Nephron (organoid): Measurements from ENCODE around the gene BPIFB3.

Experiments used
- H3K27ac Mint-ChIP-seq, 3 experiments: 2 replicates each; pipeline ENCODE4 v1.8.0; 2020; ENCODE audit warnings: mixed read lengths in 3 of 3, mild to moderate bottlenecking in 2 of 3, moderate library complexity in 1 of 3
- H3K27me3 Mint-ChIP-seq: 2 replicates; pipeline ENCODE4 v1.8.0; 2021; ENCODE audit warnings: low read depth, mild to moderate bottlenecking, moderate library complexity, mixed read lengths
- H3K36me3 Mint-ChIP-seq: 2 replicates; pipeline ENCODE4 v1.8.0; 2020; ENCODE audit warnings: low read depth, mixed read lengths
- H3K4me1 Mint-ChIP-seq: 2 replicates; pipeline ENCODE4 v1.8.0; 2020; ENCODE audit warnings: mixed read lengths
- H3K4me3 Mint-ChIP-seq, 3 experiments: 2 replicates each; pipeline ENCODE4 v1.8.0; 2020; ENCODE audit warnings: mild to moderate bottlenecking in 3 of 3, mixed read lengths in 3 of 3, moderate library complexity in 2 of 3
- H3K9me3 Mint-ChIP-seq: 2 replicates; pipeline ENCODE4 v1.8.0; 2020; ENCODE audit warnings: mixed read lengths
- CTCF ChIP-seq, 3 experiments: fragments of 200-600 bp; sonication (generic); IDR thresholded peaks; one replicate each; pipeline ENCODE4 v1.5.0; 2021; ENCODE audit warnings: antibody characterized with exemption in 3 of 3; ENCODE audit not compliant: unreplicated experiment in 3 of 3

The BPIFB3 gene

GRCh38 chr20:33024609-33025317, 28.9 kb upstream of the BPIFB3 start:
- Mint-ChIP-seq H3K4me1 (no peaks in the 10 kb centered on the region), H3K4me3 (no peak overlapping the region), H3K36me3 (no peaks in the 10 kb centered on the region), H3K9me3 (no peaks in the 10 kb centered on the region), H3K27ac (no peak overlapping the region), H3K27me3 (peaks cover under 1% of the 10 kb centered on the region)
- TF ChIP-seq CTCF (IDR thresholded peaks at IDR 0.05; ENCODE audit: unreplicated experiment in 3 of 3) = no peak

GRCh38 chr20:33025318-33025876, 28.3 kb upstream of the BPIFB3 start:
- Mint-ChIP-seq H3K4me1 (no peaks in the 10 kb centered on the region), H3K36me3 (no peaks in the 10 kb centered on the region), H3K27ac (no peak overlapping the region), H3K4me3 (no peak overlapping the region), H3K9me3 (no peaks in the 10 kb centered on the region), H3K27me3 (no peaks in the 10 kb centered on the region)
- TF ChIP-seq CTCF (IDR thresholded peaks at IDR 0.05; ENCODE audit: unreplicated experiment in 3 of 3) = no peak

GRCh38 chr20:33026072-33026778, 27.5 kb upstream of the BPIFB3 start:
- Mint-ChIP-seq H3K4me3 (no peak overlapping the region), H3K36me3 (no peaks in the 10 kb centered on the region), H3K27ac (no peak overlapping the region), H3K27me3 (no peaks in the 10 kb centered on the region), H3K9me3 (no peaks in the 10 kb centered on the region), H3K4me1 (no peaks in the 10 kb centered on the region)
- no peak for TF ChIP-seq CTCF (IDR thresholded peaks at IDR 0.05; ENCODE audit: unreplicated experiment in 3 of 3)

GRCh38 chr20:33026779-33027759, 26.6 kb upstream of the BPIFB3 start:
- TF ChIP-seq CTCF (IDR thresholded peaks at IDR 0.05; ENCODE audit: unreplicated experiment in 3 of 3) = no peak
- Mint-ChIP-seq H3K27ac (no peak overlapping the region), H3K4me1 (no peaks in the 10 kb centered on the region), H3K36me3 (no peaks in the 10 kb centered on the region), H3K4me3 (no peak overlapping the region), H3K27me3 (no peaks in the 10 kb centered on the region), H3K9me3 (no peaks in the 10 kb centered on the region)

GRCh38 chr20:33027769-33028751, 25.6 kb upstream of the BPIFB3 start:
- no peak overlapping the region for H3K4me3 Mint-ChIP-seq
- no peak for TF ChIP-seq CTCF (IDR thresholded peaks at IDR 0.05; ENCODE audit: unreplicated experiment in 3 of 3)
- H3K4me1 Mint-ChIP-seq = no peaks in the 10 kb centered on the region
- H3K27me3 Mint-ChIP-seq = peaks cover 8% of the 10 kb centered on the region
- H3K36me3 Mint-ChIP-seq = no peaks in the 10 kb centered on the region
- H3K27ac Mint-ChIP-seq = no peak overlapping the region
- H3K9me3 Mint-ChIP-seq = peaks cover under 1% of the 10 kb centered on the region
